Lung (tissue), 12 donors: ENCODE data around the gene CST6. TPM values are rescaled to one million over a fixed set of nuclear protein-coding genes. Genes with fewer than 3 reads are reported as not detected.

Experiments
- ATAC-seq: fragments of 200-7000 bp; cut with Tn5 transposase; one replicate; pipeline ENCODE4 v1.9.1; 2020; ENCODE audit warnings: moderate number of reproducible peaks; ENCODE audit not compliant: insufficient read depth, low FRiP score
- DNase-seq, 3 donors: peaks; one replicate each; pipeline ENCODE4 v3.0.0-alpha.2; 2013 to 2017
- H3K27ac ChIP-seq, 2 donors: one replicate each; pipeline ENCODE4 v1.5.1; 2013; ENCODE audit warnings: mild to moderate bottlenecking in 2 of 2, moderate library complexity in 2 of 2, control low read depth in 1 of 2, inconsistent platforms in 1 of 2, low read depth in 1 of 2, low read length in 1 of 2
- H3K27me3 ChIP-seq, 3 donors: one replicate each; pipeline ENCODE4 v1.5.1; 2013; ENCODE audit warnings: low read length in 2 of 3; ENCODE audit not compliant: control insufficient read depth in 3 of 3, insufficient read depth in 3 of 3
- H3K36me3 ChIP-seq, 4 donors: one replicate each; pipeline ENCODE4 v1.5.1; 2013; ENCODE audit warnings: low read length in 4 of 4, mild to moderate bottlenecking in 1 of 4, moderate library complexity in 1 of 4; ENCODE audit not compliant: control insufficient read depth in 4 of 4, insufficient read depth in 4 of 4
- H3K4me1 ChIP-seq, 5 donors: one replicate each; pipeline ENCODE4 v1.5.1; 2013; ENCODE audit warnings: low read length in 5 of 5, mild to moderate bottlenecking in 2 of 5, moderate library complexity in 1 of 5; ENCODE audit not compliant: control insufficient read depth in 5 of 5, insufficient read depth in 5 of 5
- H3K4me3 ChIP-seq: one replicate; pipeline ENCODE4 v1.5.1; 2013; ENCODE audit warnings: mild to moderate bottlenecking, control low read depth, moderate library complexity
- H3K9ac ChIP-seq, 2 donors: one replicate each; pipeline ENCODE4 v1.5.1; 2013; ENCODE audit warnings: low read length in 2 of 2, control low read depth in 1 of 2; ENCODE audit not compliant: insufficient read depth in 1 of 2
- H3K9me3 ChIP-seq, 4 donors: one replicate each; pipeline ENCODE4 v1.5.1; 2013; ENCODE audit warnings: low read length in 3 of 4, mild to moderate bottlenecking in 1 of 4, moderate library complexity in 1 of 4; ENCODE audit not compliant: control insufficient read depth in 4 of 4, insufficient read depth in 3 of 4
- WGBS, 2 donors: extraction: QIAGEN DNeasy Blood & Tissue Kit; methylation state at CpG; one replicate each; pipeline ENCODE4 v1.1.7; 2013; 5-methylcytosine and 5-hydroxymethylcytosine counted together
- polyA plus RNA-seq, 2 donors: library from polyadenylated mRNA; stranded (reverse); fragments of 200-250 nt; gene quantifications; one replicate each; pipeline ENCODE4 v1.2.1, GENCODE V29; 2013
- total RNA-seq, 2 donors: library from RNA; depleted of rRNA in 1 of 2; stranded (reverse); fragments of >200 nt in 1 of 2; gene quantifications; one replicate each; pipeline ENCODE4 v1.2.1, GENCODE V29; 2014 to 2021
- TF ChIP-seq, protein P1 (sequence below): IDR thresholded peaks from 2 replicates; pipeline ENCODE4 v1.5.1; 2012; ENCODE audit warnings: mild to moderate bottlenecking; ENCODE audit errors: control extremely low read depth, extremely low read depth
- donor health status: control.
- donor health status: control.
- donor health status: Bipolar disorder and iron deficiency.
- donor health status: healthy.
- donor health status: DM: yes; HTN: yes; CAD: no.

Gene CST6
- total and polyA plus RNA-seq, 4 donors, result 7.1 to 38.8 (median 24.7) TPM

- Histone ChIP-seq H3K4me1 (peaks cover 4 to 20% (median 8%) of the 10 kb centered on the region in 5 donors), H3K36me3 (peaks cover 9 to 18% (median 15%) of the 10 kb centered on the region in 4 donors), H3K9me3 (peaks cover 0 to 2% (median 0%) of the 10 kb centered on the region in 4 donors), H3K27ac (peak within 1 kb of the TSS; percentile 92), H3K9ac (peak within 1 kb of the TSS; percentile 89 to 91), H3K4me3 (peak within 1 kb of the TSS; percentile 100), H3K27me3 (peaks cover 0 to 11% (median 5%) of the 10 kb centered on the region in 3 donors)
- ATAC-seq (peak; percentile 96), DNase-seq (peak; percentile 98 to 99 (median 99))
- 0% methylated on average over 68 to 84 of the region's 84 CpGs for WGBS, 2 donors
- TF ChIP-seq, protein P1, sequence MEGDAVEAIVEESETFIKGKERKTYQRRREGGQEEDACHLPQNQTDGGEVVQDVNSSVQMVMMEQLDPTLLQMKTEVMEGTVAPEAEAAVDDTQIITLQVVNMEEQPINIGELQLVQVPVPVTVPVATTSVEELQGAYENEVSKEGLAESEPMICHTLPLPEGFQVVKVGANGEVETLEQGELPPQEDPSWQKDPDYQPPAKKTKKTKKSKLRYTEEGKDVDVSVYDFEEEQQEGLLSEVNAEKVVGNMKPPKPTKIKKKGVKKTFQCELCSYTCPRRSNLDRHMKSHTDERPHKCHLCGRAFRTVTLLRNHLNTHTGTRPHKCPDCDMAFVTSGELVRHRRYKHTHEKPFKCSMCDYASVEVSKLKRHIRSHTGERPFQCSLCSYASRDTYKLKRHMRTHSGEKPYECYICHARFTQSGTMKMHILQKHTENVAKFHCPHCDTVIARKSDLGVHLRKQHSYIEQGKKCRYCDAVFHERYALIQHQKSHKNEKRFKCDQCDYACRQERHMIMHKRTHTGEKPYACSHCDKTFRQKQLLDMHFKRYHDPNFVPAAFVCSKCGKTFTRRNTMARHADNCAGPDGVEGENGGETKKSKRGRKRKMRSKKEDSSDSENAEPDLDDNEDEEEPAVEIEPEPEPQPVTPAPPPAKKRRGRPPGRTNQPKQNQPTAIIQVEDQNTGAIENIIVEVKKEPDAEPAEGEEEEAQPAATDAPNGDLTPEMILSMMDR, result no peak
Observed at GRCh38 chr11:66051766-66052663, 40.2 kb downstream of the CST6 start, which contains the start of gene SF3B2. SF3B2 (plus strand) TSS chr11:66052364; CDS start chr11:66052385, 21 bp downstream.

- peak overlapping the region; percentile 47 to 91 for H3K27ac ChIP-seq
- TF ChIP-seq, protein P1, result no peak
- WGBS, 2 donors, result 1% methylated on average over 17 of the region's 17 CpGs
Observed at GRCh38 chr11:66052664-66052982, 40.8 kb downstream of the CST6 start.

DNA sequence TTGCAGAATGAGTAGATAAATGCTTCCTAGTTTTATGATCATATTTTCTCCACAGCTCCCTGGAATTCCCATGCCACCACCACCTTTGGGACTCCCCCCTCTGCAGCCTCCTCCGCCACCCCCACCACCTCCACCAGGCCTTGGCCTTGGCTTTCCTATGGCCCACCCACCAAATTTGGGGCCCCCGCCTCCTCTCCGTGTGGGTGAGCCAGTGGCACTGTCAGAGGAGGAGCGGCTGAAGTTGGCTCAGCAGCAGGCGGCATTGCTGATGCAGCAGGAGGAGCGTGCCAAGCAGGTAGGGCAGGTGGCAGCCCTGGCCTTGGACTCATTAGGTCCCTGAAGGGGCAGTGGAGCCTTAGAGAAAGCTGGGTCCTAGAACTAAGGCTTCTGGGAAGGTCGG is 43.2 kb downstream of the CST6 start:
- no peak for DNase-seq
- H3K36me3 ChIP-seq, result peaks cover 34 to 43% (median 41%) of the 10 kb centered on the region in 4 donors

More at GRCh38 chr11:66052664-66052982, 40.8 kb downstream of the CST6 start:
- peaks cover 4 to 20% (median 8%) of the 10 kb centered on the region in 5 donors for H3K4me1 ChIP-seq
- DNase-seq (peak in 1 of 3 donors; percentile 9), ATAC-seq (no peak)
- peak overlapping the region; percentile 100 for H3K4me3 ChIP-seq
- H3K9me3 ChIP-seq, result peaks cover 0 to 2% (median 0%) of the 10 kb centered on the region in 4 donors
- H3K9ac ChIP-seq, result peak overlapping the region; percentile 89 to 91
- peaks cover 0 to 8% (median 5%) of the 10 kb centered on the region in 3 donors for H3K27me3 ChIP-seq
- peaks cover 12 to 22% (median 19%) of the 10 kb centered on the region in 4 donors for H3K36me3 ChIP-seq

More for the DNA sequence above, 43.2 kb downstream of the CST6 start:
- TF ChIP-seq, protein P1, result no peak
- Histone ChIP-seq H3K9me3 (peaks cover 0 to 2% (median 0%) of the 10 kb centered on the region in 4 donors), H3K4me3 (no peak overlapping the region), H3K27ac (no peak overlapping the region), H3K4me1 (peaks cover 4 to 20% (median 8%) of the 10 kb centered on the region in 5 donors), H3K27me3 (no peaks in the 10 kb centered on the region), H3K9ac (no peak overlapping the region)
- no peak for ATAC-seq
- 98% methylated on average over 7 of the region's 7 CpGs for WGBS, 2 donors
